Heart right ventricle (tissue), 16 donors: ENCODE measurements around the gene TMED10. TPM values are rescaled to one million over a fixed set of nuclear protein-coding genes. Genes with fewer than 3 reads are reported as not detected.

Source experiments
- ATAC-seq, 8 donors: fragments of 200-7000 bp; cut with Tn5 transposase; one replicate each; pipeline ENCODE4 v1.9.1; 2020; ENCODE audit warnings: mild to moderate bottlenecking in 8 of 8, moderate library complexity in 8 of 8, moderate number of reproducible peaks in 1 of 8
- DNase-seq, 2 donors: peaks; one replicate each; pipeline ENCODE4 v3.0.0-alpha.2; 2020
- H3K27ac ChIP-seq, 10 donors: fragments of 200-600 bp; sonication (generic) in 2 of 10; one replicate each; pipeline versions ENCODE4 v1.5.0 to v1.8.0; 2020 to 2022; ENCODE audit warnings: mild to moderate bottlenecking in 3 of 10
- H3K27me3 ChIP-seq, 7 donors: fragments of 200-600 bp; one replicate each; pipeline ENCODE4 v1.8.0; 2021 to 2022; ENCODE audit warnings: mild to moderate bottlenecking in 2 of 7
- H3K36me3 ChIP-seq, 9 donors: fragments of 200-600 bp; sonication (generic) in 1 of 9; one replicate each; pipeline versions ENCODE4 v1.5.0 to v1.8.0; 2020 to 2022; ENCODE audit warnings: mild to moderate bottlenecking in 2 of 9
- H3K4me1 ChIP-seq, 9 donors: fragments of 200-600 bp; sonication (generic) in 1 of 9; one replicate each; pipeline versions ENCODE4 v1.5.0 to v1.8.0; 2020 to 2022; ENCODE audit warnings: mild to moderate bottlenecking in 4 of 9
- H3K4me3 ChIP-seq, 10 donors: fragments of 200-600 bp; sonication (generic) in 2 of 10; one replicate each; pipeline versions ENCODE4 v1.5.0 to v1.8.0; 2020 to 2022; ENCODE audit warnings: mild to moderate bottlenecking in 7 of 10, moderate library complexity in 2 of 10
- H3K9me3 ChIP-seq, 11 donors: fragments of 200-600 bp in 10 of 11; sonication (generic) in 2 of 11; one replicate each; pipeline versions ENCODE4 v1.5.0 to v1.8.0; 2013 to 2022; ENCODE audit warnings: mild to moderate bottlenecking in 2 of 11, control low read depth in 1 of 11, moderate library complexity in 1 of 11
- WGBS, 2 donors: extraction: QIAGEN DNeasy Blood & Tissue Kit; methylation state at CpG; one replicate each; pipeline ENCODE4 v1.1.7; 2013; ENCODE audit warnings: inconsistent platforms in 1 of 2; 5-methylcytosine and 5-hydroxymethylcytosine counted together
- intact Hi-C, 10 donors: fragments of 100-400 bp; cut with DNase I; formaldehyde crosslinking; loops; one replicate each; pipeline versions ENCODE4 v1.11.1 to v1.14.2; 2022
- polyA plus RNA-seq, 2 donors: library from polyadenylated mRNA; stranded (reverse); fragments of 200-250 nt; gene quantifications; one replicate each; pipeline ENCODE4 v1.2.3, GENCODE V29; 2013
- total RNA-seq, 10 donors: library from RNA; stranded (reverse); fragmentation: NEBNext Ultra II Directional in 3 of 10; extraction: Animal tissue kit (Norgen Biotek cat#: 25700) in 3 of 10; gene quantifications; one replicate each; pipeline versions ENCODE4 v1.2.1 to v1.2.4, GENCODE V29; 2021 to 2023
- TF ChIP-seq, protein P1 (sequence below), 9 donors: fragments of 200-600 bp; sonication (generic) in 2 of 9; IDR thresholded peaks; one replicate each; pipeline versions ENCODE4 v1.5.0 to v1.8.0; 2021 to 2022; ENCODE audit warnings: antibody characterized with exemption in 9 of 9, mild to moderate bottlenecking in 5 of 9, moderate library complexity in 1 of 9
- donor health status: Arrhythmogenic right ventricular cardiomyopathy.
- donor health status: ischemic (EF 13 %, LVEDD 7.1; RV severe dilation, severe dysfunction).
- donor health status: healthy with polysubstance abuse.
- donor health status: DM: no; HTN: yes; CAD: no.
- donor health status: DM: no; HTN: no; CAD: no.
- donor health status: ischemic (EF 25% LVEDD 6.9; RV normal size, moderate dysfunction).
- donor health status: ischemic (EF 25% LVEDD 5.7; RV mildly dilated, moderate dysfunction).
- donor health status: healthy.
- donor health status: DM: yes; HTN: yes; CAD: no.
- donor health status: Ischemic cardiomyopathy.
- donor health status: ischemic (EF 35%, LVEDD 5.7; RV mildly dilated, moderate dysfunction).
- donor health status: nonischemic (EF 11% LVEDD 7.7; RV severe dilation, severe dysfunction).
- donor health status: DM: yes; HTN: yes; CAD: no.
- donor health status: PGD.
- donor health status: ischemic (EF 29% LVEDD 5.4; RV normal size, mild dysfunction).
- donor health status: nonischemic (EF 23%, LVEDD 6.1; RV moderate dilation, normal function).

TMED10 gene
- total and polyA plus RNA-seq, 12 donors: 29.1 to 366 (median 275) TPM

DNA sequence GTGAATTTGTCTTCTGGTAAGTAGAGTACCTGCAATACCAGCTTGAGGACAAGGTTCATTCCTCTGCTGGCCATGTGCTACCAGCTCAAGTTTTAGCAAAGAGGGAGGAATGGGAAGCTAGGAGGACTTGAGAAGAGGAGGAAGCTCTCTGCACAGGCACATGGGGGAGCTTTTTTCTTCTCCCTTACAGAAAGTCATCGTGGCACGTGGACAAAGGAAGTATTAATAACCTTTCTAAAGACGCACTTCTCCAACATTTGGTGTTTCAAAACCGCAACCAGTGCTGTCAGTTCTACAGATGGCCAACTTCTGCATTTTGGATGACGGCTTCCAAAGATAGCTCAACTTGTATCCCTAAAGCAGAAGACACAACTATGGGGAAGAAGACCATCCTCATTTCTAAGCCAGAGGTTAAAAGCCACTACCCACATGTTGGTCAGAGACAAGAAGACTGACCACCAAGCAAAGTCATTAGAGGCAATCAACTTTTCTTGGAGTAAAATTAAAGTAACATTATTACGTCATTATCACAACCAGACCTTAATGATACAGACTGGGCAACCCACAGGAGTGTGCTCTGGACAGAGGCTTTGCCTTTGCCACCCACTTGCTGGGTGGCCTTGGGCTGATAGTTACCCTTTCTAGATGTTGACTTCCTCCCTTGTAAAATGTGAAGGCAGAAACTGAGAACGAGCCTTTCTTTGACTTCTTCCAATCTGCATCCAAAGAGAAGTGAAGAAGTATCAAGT lies 12.3 kb upstream of the TMED10 start:
- ATAC-seq: peak in 7 of 8 donors; percentile 57 to 80 (median 68)
- Histone ChIP-seq H3K36me3 (no peaks in the 10 kb centered on the region), H3K27me3 (no peaks in the 10 kb centered on the region), H3K4me1 (peaks cover 0 to 35% (median 0%) of the 10 kb centered on the region in 9 donors), H3K4me3 (no peak overlapping the region), H3K27ac (peak overlapping the region in 3 of 10 donors; percentile 18 to 80 (median 41)), H3K9me3 (no peaks in the 10 kb centered on the region)
- TF ChIP-seq, protein P1, sequence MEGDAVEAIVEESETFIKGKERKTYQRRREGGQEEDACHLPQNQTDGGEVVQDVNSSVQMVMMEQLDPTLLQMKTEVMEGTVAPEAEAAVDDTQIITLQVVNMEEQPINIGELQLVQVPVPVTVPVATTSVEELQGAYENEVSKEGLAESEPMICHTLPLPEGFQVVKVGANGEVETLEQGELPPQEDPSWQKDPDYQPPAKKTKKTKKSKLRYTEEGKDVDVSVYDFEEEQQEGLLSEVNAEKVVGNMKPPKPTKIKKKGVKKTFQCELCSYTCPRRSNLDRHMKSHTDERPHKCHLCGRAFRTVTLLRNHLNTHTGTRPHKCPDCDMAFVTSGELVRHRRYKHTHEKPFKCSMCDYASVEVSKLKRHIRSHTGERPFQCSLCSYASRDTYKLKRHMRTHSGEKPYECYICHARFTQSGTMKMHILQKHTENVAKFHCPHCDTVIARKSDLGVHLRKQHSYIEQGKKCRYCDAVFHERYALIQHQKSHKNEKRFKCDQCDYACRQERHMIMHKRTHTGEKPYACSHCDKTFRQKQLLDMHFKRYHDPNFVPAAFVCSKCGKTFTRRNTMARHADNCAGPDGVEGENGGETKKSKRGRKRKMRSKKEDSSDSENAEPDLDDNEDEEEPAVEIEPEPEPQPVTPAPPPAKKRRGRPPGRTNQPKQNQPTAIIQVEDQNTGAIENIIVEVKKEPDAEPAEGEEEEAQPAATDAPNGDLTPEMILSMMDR (IDR thresholded peaks at IDR 0.05): no peak
- DNase-seq: peak in 1 of 2 donors; percentile 37
- intact Hi-C loops: loop anchor here in 4 of 10 donors (10.0 kb wide), 2 partner anchors 46 to 56 kb away; no protein-coding TSS in a partner anchor
- WGBS, 2 donors: 84 to 86% methylated on average over 7 of the region's 7 CpGs

DNA sequence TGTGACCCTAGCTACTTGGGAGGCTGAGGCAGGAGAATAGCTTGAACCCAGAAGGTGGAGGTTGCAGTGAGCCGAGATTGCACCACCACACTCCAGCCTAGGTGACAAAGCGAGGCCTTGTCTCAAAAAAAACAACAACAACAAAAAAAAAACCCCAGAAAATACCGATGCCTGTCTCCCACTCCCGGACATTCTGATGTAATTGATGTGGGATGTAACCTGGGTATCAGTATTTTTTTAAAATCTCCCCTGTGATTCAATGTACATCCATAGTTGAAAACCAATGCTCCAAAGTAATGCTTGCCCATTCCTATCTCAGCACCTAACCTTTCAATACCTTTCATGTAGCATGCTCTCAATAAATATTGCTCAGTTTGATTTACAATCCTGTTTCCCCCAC lies 11.7 kb upstream of the TMED10 start:
- H3K4me3 ChIP-seq: no peak overlapping the region
- no peak for ATAC-seq
- no peaks in the 10 kb centered on the region for H3K9me3 ChIP-seq
- no peaks in the 10 kb centered on the region for H3K36me3 ChIP-seq
- H3K4me1 ChIP-seq: peaks cover 0 to 41% (median 0%) of the 10 kb centered on the region in 9 donors
- intact Hi-C loops: loop anchor here in 4 of 10 donors (10.0 kb wide), 2 partner anchors 47 to 57 kb away; no protein-coding TSS in a partner anchor
- H3K27me3 ChIP-seq: no peaks in the 10 kb centered on the region
- 92 to 94% methylated on average over 4 of the region's 4 CpGs for WGBS, 2 donors
- H3K27ac ChIP-seq: peak overlapping the region in 1 of 10 donors; percentile 71
- DNase-seq: no peak
- TF ChIP-seq, protein P1 (IDR thresholded peaks at IDR 0.05): no peak

DNA sequence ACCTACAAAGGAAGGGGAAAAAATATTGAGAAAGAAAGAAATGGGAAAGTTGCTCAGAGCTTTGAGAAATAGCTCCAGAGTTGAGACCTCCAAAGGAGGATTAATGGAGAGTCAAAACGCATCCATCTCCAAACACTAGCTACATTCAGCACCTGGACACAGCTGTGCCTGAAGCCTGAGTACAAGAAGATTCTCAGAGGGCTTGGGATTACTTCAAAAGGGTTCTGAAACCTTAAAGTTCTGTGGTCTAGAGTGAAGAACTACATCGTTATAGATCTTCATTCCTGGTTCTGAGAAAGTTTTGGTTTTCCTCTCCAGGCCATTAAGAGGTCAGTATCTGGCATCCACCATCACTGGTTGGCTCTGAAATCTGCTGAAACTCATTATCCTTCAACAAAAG lies 10.5 kb upstream of the TMED10 start:
- WGBS, 2 donors: 88% methylated on average over 2 of the region's 2 CpGs
- H3K36me3 ChIP-seq: no peaks in the 10 kb centered on the region
- H3K27me3 ChIP-seq: no peaks in the 10 kb centered on the region
- no peak overlapping the region for H3K27ac ChIP-seq
- H3K9me3 ChIP-seq: no peaks in the 10 kb centered on the region
- DNase-seq (no peak), ATAC-seq (no peak)
- TF ChIP-seq, protein P1 (IDR thresholded peaks at IDR 0.05): no peak
- intact Hi-C loops: loop anchor here in 4 of 10 donors (10.0 kb wide), 2 partner anchors 48 to 58 kb away; no protein-coding TSS in a partner anchor
- H3K4me3 ChIP-seq: no peak overlapping the region
- H3K4me1 ChIP-seq: peaks cover 0 to 52% (median 0%) of the 10 kb centered on the region in 9 donors

DNA sequence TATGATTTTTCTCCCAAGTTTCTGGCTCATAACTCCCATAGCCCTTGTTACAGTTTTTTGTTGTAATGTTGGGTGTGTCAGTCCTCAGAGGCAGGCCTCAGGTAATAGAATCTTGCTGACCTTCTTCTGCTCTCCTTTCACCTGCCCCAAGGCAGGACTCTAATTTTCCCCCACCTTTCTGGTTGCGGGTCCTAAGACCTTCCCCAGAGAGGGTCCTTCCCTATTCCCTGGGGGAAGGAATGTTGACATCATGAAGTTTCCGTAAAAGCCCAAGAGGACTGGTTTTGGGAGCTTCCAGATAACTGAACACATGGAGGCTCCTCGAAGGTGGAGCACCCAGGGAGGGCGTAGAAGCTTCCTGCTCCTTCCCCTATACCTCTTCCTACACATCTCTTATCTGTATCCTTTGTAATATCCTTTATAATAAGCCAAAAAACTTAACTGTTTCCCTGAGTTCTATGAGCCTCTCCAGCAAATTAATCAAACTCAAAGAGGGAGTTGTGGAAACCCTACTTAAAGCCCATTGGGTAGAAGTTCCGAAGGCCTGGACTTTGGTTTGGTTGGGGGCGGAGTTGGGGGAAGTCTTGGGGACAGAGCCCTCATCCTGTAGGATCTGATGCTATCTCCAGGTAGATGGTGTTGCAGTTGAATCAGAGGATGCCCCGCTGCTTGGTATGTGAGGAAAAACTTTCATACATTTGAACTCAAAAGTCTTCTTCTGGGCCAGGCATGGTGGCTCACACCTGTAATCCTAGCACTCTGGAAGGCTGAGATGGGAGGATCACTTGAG lies 9.0 kb upstream of the TMED10 start:
- Histone ChIP-seq H3K4me3 (no peak overlapping the region), H3K9me3 (no peaks in the 10 kb centered on the region), H3K27ac (peak overlapping the region in 1 of 10 donors; percentile 74), H3K36me3 (no peaks in the 10 kb centered on the region), H3K27me3 (no peaks in the 10 kb centered on the region), H3K4me1 (peaks cover 0 to 62% (median 0%) of the 10 kb centered on the region in 9 donors)
- no peak for ATAC-seq
- intact Hi-C loops: loop anchor here in 4 of 10 donors (10.0 kb wide), 2 partner anchors 49 to 59 kb away; no protein-coding TSS in a partner anchor
- TF ChIP-seq, protein P1 (IDR thresholded peaks at IDR 0.05): no peak
- 79 to 87% methylated on average over 7 of the region's 7 CpGs for WGBS, 2 donors
- DNase-seq: no peak
